Fibroblast of lung (primary cell): ENCODE results near the gene MPRIP.

Experiments used
- CTCF ChIP-seq, 2 donors: IDR thresholded peaks in 1 of 2; conservative IDR thresholded peaks in 1 of 2; 1 replicate in 1 of 2; 2 replicates in 1 of 2; pipeline ENCODE4 v1.5.1; 2011 to 2012; ENCODE audit warnings: low read length in 2 of 2, control low read depth in 1 of 2, inconsistent platforms in 1 of 2, low read depth in 1 of 2, mild to moderate bottlenecking in 1 of 2
- EZH2 ChIP-seq: IDR thresholded peaks from 2 replicates; pipeline ENCODE4 v1.5.1; 2012; ENCODE audit warnings: low read length, control low read depth, mild to moderate bottlenecking; ENCODE audit errors: missing control alignments

DNA sequence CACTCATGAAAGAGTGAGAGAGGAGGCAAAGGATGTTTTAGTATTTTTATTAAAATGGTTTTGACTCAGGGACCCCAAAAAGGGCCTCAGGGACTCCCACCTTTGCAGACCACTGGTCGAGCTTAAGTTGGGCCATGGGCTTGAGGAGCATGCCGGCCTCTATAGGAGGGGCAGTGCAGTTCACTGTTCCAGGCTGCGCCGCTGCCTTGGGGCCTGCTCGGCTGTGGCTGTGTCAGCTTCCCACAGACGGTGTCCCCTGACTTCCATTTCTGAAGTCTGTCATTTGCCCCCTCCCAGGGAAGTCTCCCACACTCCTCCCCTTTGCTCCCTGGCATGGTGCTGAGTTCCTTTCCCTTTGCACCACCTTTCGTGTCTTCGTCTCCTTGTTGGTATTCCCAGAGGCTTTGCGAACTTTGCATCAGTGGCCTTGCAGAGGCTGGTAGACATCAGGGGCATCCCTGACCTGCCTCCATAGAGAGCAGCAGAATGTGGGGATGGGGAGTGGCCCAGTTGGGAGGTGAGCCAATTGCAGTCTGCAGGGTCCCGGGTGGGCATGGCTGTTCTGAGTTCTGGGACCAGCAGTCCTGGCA lies 17.1 kb downstream of the MPRIP start:
- TF ChIP-seq CTCF (conservative IDR thresholded peaks at IDR 0.05 in 1 of 2, IDR thresholded peaks at IDR 0.05 in 1 of 2; ENCODE audit: low read depth in 1 of 2, low read length in 2 of 2) (no peak), EZH2 (no peak)
